K562 (cell line): Measurements from ENCODE around the gene DNASE1L2. TPM values are rescaled to one million over a fixed set of nuclear protein-coding genes. Genes with fewer than 3 reads are reported as not detected.
A peak's percentile ranks its signal among the peaks of the same experiment; 100 is the strongest.

Experiments used
- ATAC-seq: fragments of 200-7000 bp; cut with Tn5 transposase; 3 replicates; pipeline ENCODE4 v1.9.1; 2020; ENCODE audit warnings: moderate library complexity
- BruUV-seq: library from RNA; stranded (reverse); fragments of 400-500 nt; replicated peaks from 2 replicates; lab custom pipeline; 2021; lab: Mats Ljungman, UMichigan
- CTCF ChIA-PET: fragments of 300-600 bp; formaldehyde crosslinking; extraction: SDS; loops from one replicate; lab custom pipeline; 2021; ENCODE audit warnings: low intra/inter-chr PET ratio; lab: Yijun Ruan, JAX
- POLR2A ChIA-PET: fragments of 300-600, 350-650 bp; sonication (Branson Sonifier 250); formaldehyde crosslinking; extraction: SDS; loops from one replicate; lab custom pipeline; 2021; ENCODE audit warnings: antibody characterized with exemption, inconsistent platforms; lab: Yijun Ruan, JAX
- DNase-seq, 4 experiments: peaks; one replicate each; pipeline versions ENCODE4 v3.0.0 to v3.0.0-alpha.2; 2011 to 2018; ENCODE audit warnings: low spot score in 3 of 4, mixed read lengths in 3 of 4; ENCODE audit errors: extremely low read depth in 1 of 4
- FAIRE-seq: peaks from 2 replicates; lab custom pipeline; 2011; peaks lifted over from hg19 to GRCh38; lab: Jason Lieb, UNC
- H2AFZ ChIP-seq: 2 replicates; pipeline ENCODE4 v1.6.0; 2011; ENCODE audit warnings: low read depth, low read length, control low read depth, inconsistent platforms
- H3K27ac ChIP-seq: fragments of 200-600 bp; 3 replicates; pipeline ENCODE4 v1.8.0; 2011; ENCODE audit warnings: low read depth, mild to moderate bottlenecking, control low read depth, inconsistent platforms, low read length, moderate library complexity, mixed read lengths; ENCODE audit errors: extremely low read depth
- H3K27me3 ChIP-seq, 2 experiments: fragments of 300-600 bp in 1 of 2; 2 replicates in 1 of 2; 3 replicates in 1 of 2; pipeline versions ENCODE4 v1.6.0 to v1.8.0; 2011; ENCODE audit warnings: inconsistent platforms in 2 of 2, low read length in 2 of 2, mild to moderate bottlenecking in 1 of 2, mixed read lengths in 1 of 2, moderate library complexity in 1 of 2; ENCODE audit not compliant: control insufficient read depth in 2 of 2, insufficient read depth in 2 of 2
- H3K36me3 ChIP-seq: fragments of 300-600 bp; 3 replicates; pipeline ENCODE4 v1.8.0; 2011; ENCODE audit warnings: mild to moderate bottlenecking, low read length, inconsistent platforms; ENCODE audit not compliant: control insufficient read depth, insufficient read depth
- H3K4me1 ChIP-seq, 2 experiments: fragments of 200-600 bp in 1 of 2; replicated peaks in 1 of 2; 2 replicates in 1 of 2; 3 replicates in 1 of 2; pipeline versions ENCODE4 v1.5.1 to v1.8.0; 2011; ENCODE audit warnings: inconsistent platforms in 2 of 2, low read length in 2 of 2, mild to moderate bottlenecking in 1 of 2, mixed read lengths in 1 of 2, moderate library complexity in 1 of 2; ENCODE audit not compliant: control insufficient read depth in 2 of 2, insufficient read depth in 2 of 2
- H3K4me2 ChIP-seq: 2 replicates; pipeline ENCODE4 v1.6.1; 2011; ENCODE audit warnings: low read length, control low read depth, inconsistent platforms, mixed read lengths; ENCODE audit not compliant: insufficient read depth
- H3K4me3 ChIP-seq: fragments of 200-600 bp; sonication (generic), shearing (Covaris generic); 2 replicates; pipeline ENCODE4 v1.5.1; 2016; ENCODE audit warnings: control low read depth, inconsistent platforms
- H3K79me2 ChIP-seq: fragments of 200-600 bp; 3 replicates; pipeline ENCODE4 v1.8.0; 2011; ENCODE audit warnings: low read length, inconsistent platforms; ENCODE audit not compliant: control insufficient read depth, insufficient read depth
- H3K9ac ChIP-seq, 2 experiments: 2 replicates each; pipeline versions ENCODE4 v1.6.0 to v1.6.1; 2011; ENCODE audit warnings: low read depth in 2 of 2, low read length in 2 of 2, control low read depth in 1 of 2, inconsistent platforms in 1 of 2, mild to moderate bottlenecking in 1 of 2, mixed read lengths in 1 of 2; ENCODE audit not compliant: insufficient read depth in 1 of 2
- H3K9me1 ChIP-seq: one replicate; pipeline ENCODE4 v1.6.0; 2011; ENCODE audit warnings: inconsistent platforms, mild to moderate bottlenecking, low read length, moderate library complexity; ENCODE audit not compliant: control insufficient read depth, insufficient read depth
- H3K9me3 ChIP-seq: replicated peaks from 2 replicates; pipeline ENCODE4 v1.5.1; 2011; ENCODE audit warnings: low read depth, low read length, inconsistent platforms; ENCODE audit not compliant: control insufficient read depth, insufficient read depth
- H4K20me1 ChIP-seq: replicated peaks from 2 replicates; pipeline ENCODE4 v1.6.1; 2011; ENCODE audit warnings: low read length, inconsistent platforms, mixed read lengths; ENCODE audit not compliant: control insufficient read depth, insufficient read depth
- CEBPG ChIP-seq, 3 experiments: fragments of 200-800 bp in 1 of 3; sonication (Bioruptor generic) in 1 of 3; sonication (generic) in 1 of 3; formaldehyde crosslinking in 1 of 3; IDR thresholded peaks in 2 of 3; conservative IDR thresholded peaks in 1 of 3; 2 replicates each; pipeline versions ENCODE4 v1.6.1 to v1.8.0; 2016 to 2022; ENCODE audit warnings: missing compliant biosample characterization in 2 of 3, missing genetic modification characterization in 2 of 3, mild to moderate bottlenecking in 1 of 3, missing genetic modification reagents in 1 of 3
- CHD4 ChIP-seq: fragments of 200-600 bp; sonication (generic); IDR thresholded peaks from 3 replicates; pipeline ENCODE4 v1.6.1; 2012; ENCODE audit warnings: low read depth, mild to moderate bottlenecking, mixed read lengths, low read length, inconsistent platforms; ENCODE audit not compliant: insufficient read depth, insufficient replicate concordance, poor library complexity, severe bottlenecking
- CTCF ChIP-seq, 3 experiments: IDR thresholded peaks in 2 of 3; conservative IDR thresholded peaks in 1 of 3; 2 replicates each; pipeline ENCODE4 v1.5.1; 2011 to 2012; ENCODE audit warnings: low read length in 3 of 3, mild to moderate bottlenecking in 3 of 3, control low read depth in 2 of 3, improper control_type of control experiment in 1 of 3, inconsistent platforms in 1 of 3, low read depth in 1 of 3, mixed read lengths in 1 of 3, moderate library complexity in 1 of 3; ENCODE audit not compliant: insufficient read depth in 2 of 3
- DDX20 ChIP-seq: fragments of 450-650 bp; IDR thresholded peaks from 2 replicates; pipeline ENCODE4 v1.6.1; 2016; ENCODE audit warnings: missing genetic modification characterization, low read depth, mild to moderate bottlenecking, missing compliant biosample characterization, moderate library complexity
- FOXA3 ChIP-seq, 2 experiments: fragments of 450-650 bp in 1 of 2; sonication (generic) in 1 of 2; formaldehyde crosslinking; IDR thresholded peaks in 1 of 2; conservative IDR thresholded peaks in 1 of 2; 2 replicates each; pipeline versions ENCODE4 v1.4.0 to v1.8.0; 2020 to 2022; ENCODE audit warnings: mild to moderate bottlenecking in 2 of 2, missing genetic modification reagents in 1 of 2
- KLF16 ChIP-seq: IDR thresholded peaks from 2 replicates; pipeline ENCODE4 v1.6.1; 2016; ENCODE audit warnings: antibody characterized with exemption
- SIN3A ChIP-seq, 2 experiments: fragments of 150-350 bp in 1 of 2; IDR thresholded peaks; 2 replicates each; pipeline ENCODE4 v1.6.1; 2011 to 2016; ENCODE audit warnings: borderline replicate concordance in 2 of 2, low read depth in 2 of 2, low read length in 2 of 2, mild to moderate bottlenecking in 2 of 2, moderate library complexity in 2 of 2; ENCODE audit not compliant: control insufficient read depth in 1 of 2
- SMARCE1 ChIP-seq: fragments of 450-650 bp; IDR thresholded peaks from 2 replicates; pipeline ENCODE4 v1.7.1; 2016; ENCODE audit warnings: mild to moderate bottlenecking
- SMC3 ChIP-seq: conservative IDR thresholded peaks from 2 replicates; pipeline ENCODE4 v1.6.1; 2011; ENCODE audit warnings: low read depth, low read length, improper control_type of control experiment; ENCODE audit not compliant: insufficient read depth
- TAF1 ChIP-seq: IDR thresholded peaks from 2 replicates; pipeline ENCODE4 v1.6.1; 2011; ENCODE audit warnings: mild to moderate bottlenecking, low read length, moderate library complexity; ENCODE audit not compliant: insufficient read depth, control insufficient read depth, severe bottlenecking; ENCODE audit errors: extremely low read depth
- ZNF609 ChIP-seq: sonication (generic); formaldehyde crosslinking; IDR thresholded peaks from 2 replicates; pipeline ENCODE4 v1.8.1; 2023; ENCODE audit warnings: missing genetic modification reagents, mild to moderate bottlenecking, borderline replicate concordance
- WGBS: fragments of 100-300 bp; shearing (Covaris generic); methylation state at CpG from one replicate; pipeline ENCODE4 v1.1.6; 2016; ENCODE audit warnings: low coverage, mixed read lengths; ENCODE audit not compliant: insufficient coverage; ENCODE audit errors: missing lambda C conversion rate; 5-methylcytosine and 5-hydroxymethylcytosine counted together
- in situ Hi-C: fragments of 300-500 bp; cut with MboI; formaldehyde crosslinking; loops from 4 replicates; pipeline ENCODE4 v1.15.0; 2018; ENCODE audit warnings: inconsistent platforms, mixed read lengths
- intact Hi-C: fragments of 100-400 bp; cut with micrococcal nuclease; formaldehyde crosslinking; loops from 2 replicates; pipeline ENCODE4 v1.14.2; 2022
- polyA plus RNA-seq, 8 experiments: library from polyadenylated mRNA; depleted of rRNA in 4 of 8; stranded (reverse) in 5 of 8; unstranded in 3 of 8; fragments of >200 nt; fragmentation: Nextera tagmentation in 2 of 8; fragmentation: Illumina TruSeq in 1 of 8; extraction: Ambion mirVana in 2 of 8; extraction: Trizol in 1 of 8; gene quantifications; 2 replicates each; pipeline versions ENCODE4 v1.2.1 to v1.2.3, GENCODE V29; 2011 to 2014; ENCODE audit warnings: inconsistent platforms in 1 of 8, missing spikeins in 1 of 8
- total RNA-seq, 7 experiments: library from RNA; depleted of rRNA in 6 of 7; stranded (reverse); fragments of >200 nt in 6 of 7; fragmentation: Illumina TruSeq in 2 of 7; extraction: Trizol in 2 of 7; gene quantifications; 2 replicates each; pipeline versions ENCODE4 v1.2.1 to v1.2.3, GENCODE V29; 2011 to 2021; ENCODE audit warnings: low replicate concordance in 1 of 7

The DNASE1L2 gene
- total and polyA plus RNA-seq, 9 of the 15 experiments (the other 6 are each of a cell fraction or from before 2014, with no cell fraction given), result 0.08 to 2.7 (median 1.7) TPM; not detected in 1

GRCh38 chr16:2223942-2224486 is 12.2 kb upstream of the DNASE1L2 start:
- peak overlapping the region; percentile 80 for H2AFZ ChIP-seq
- DNase-seq (peak in 3 of 4 experiments; percentile 66 to 77 (median 68)), FAIRE-seq (no peak), ATAC-seq (peak; percentile 74)
- ChIA-PET POLR2A (interaction anchor here (0.6 to 5.0 kb wide), 11 partner anchors 8 to 259 kb away, joined by 3 to 29 read pairs (median 5); partner anchors contain the start of genes BRICD5, DNASE1L2, ECI1 and PGP), CTCF (no interaction called here)
- peaks cover 53% of the 10 kb centered on the region for H3K79me2 ChIP-seq
- in situ Hi-C loops (no loop called here), intact Hi-C loops (loop anchor here (1.0 kb wide), 1 partner anchor 27 kb away; the partner anchor contains the start of gene ECI1)
- no peaks in the 10 kb centered on the region for H3K27me3 ChIP-seq
- peaks cover 11 to 61% of the 10 kb centered on the region in 2 experiments; a peak in 3 of 5 replicates for H3K4me1 ChIP-seq
- no peaks in the 10 kb centered on the region for H3K9me3 ChIP-seq
- WGBS, result 0% methylated on average over 18 of the region's 22 CpGs
- BruUV-seq, result TSS peak; percentile 73
- H3K4me3 ChIP-seq, result peak overlapping the region; percentile 87
- no peaks in the 10 kb centered on the region for H3K9me1 ChIP-seq
- peak overlapping the region; percentile 82 for H3K27ac ChIP-seq
- H3K4me2 ChIP-seq, result peak overlapping the region; percentile 77
- H3K9ac ChIP-seq, result peak overlapping the region; percentile 91 to 98
- H4K20me1 ChIP-seq, result peaks cover 11% of the 10 kb centered on the region
- peaks cover 38% of the 10 kb centered on the region; the same call in 1 of the 3 replicates for H3K36me3 ChIP-seq
- TF ChIP-seq FOXA3 (CRISPR knock-in tag; conservative IDR thresholded peaks at IDR 0.05 in 1 of 2, IDR thresholded peaks at IDR 0.05 in 1 of 2) (peak in 1 of 2 experiments; percentile 30; a peak in 1 of 4 replicates), KLF16 (no peak), SMARCE1 (0 out of 2 replicates have a peak, but pooled peaks have one; percentile 10), CTCF (IDR thresholded peaks at IDR 0.05 in 2 of 3, conservative IDR thresholded peaks at IDR 0.05 in 1 of 3; ENCODE audit: insufficient read depth in 2 of 3, low read depth in 1 of 3, low read length in 3 of 3) (peak in 2 of 3 experiments; percentile 40 to 41; a peak in 3 of 6 replicates), SMC3 (0 out of 2 replicates have a peak, but pooled peaks have one; percentile 3), TAF1 (peak; percentile 18), CHD4 (peak; percentile 42), SIN3A (IDR thresholded peaks at IDR 0.05; ENCODE audit: borderline replicate concordance in 2 of 2, control insufficient read depth in 1 of 2, low read depth in 2 of 2, low read length in 2 of 2) (peak in 1 of 2 experiments; percentile 10; a peak in 1 of 4 replicates), ZNF609 (CRISPR knock-in tag) (peak; percentile 15; the same call in 1 of the 2 replicates), DDX20 (no peak), CEBPG (CRISPR knock-in tag; IDR thresholded peaks at IDR 0.05) (no peak; the same call in 1 of the 2 replicates), CEBPG (tag; conservative IDR thresholded peaks at IDR 0.05 in 1 of 2, IDR thresholded peaks at IDR 0.05 in 1 of 2) (no peak)
